HCT116 (cell line): Measurements from ENCODE around the gene RNF150.

ENCODE experiments used
- ELF1 ChIP-seq: IDR thresholded peaks from 2 replicates; pipeline ENCODE4 v1.6.1; 2012; ENCODE audit warnings: low read depth, borderline replicate concordance
- EZH2 ChIP-seq: fragments of 200-600 bp; sonication (generic); IDR thresholded peaks from 2 replicates; pipeline ENCODE4 v1.6.1; 2017; ENCODE audit warnings: antibody characterized with exemption, mixed run types
- MAX ChIP-seq: IDR thresholded peaks from 2 replicates; pipeline ENCODE4 v1.6.1; 2012
- POLR2A ChIP-seq: IDR thresholded peaks from 2 replicates; pipeline ENCODE4 v1.7.0; 2011; ENCODE audit warnings: borderline replicate concordance; ENCODE audit not compliant: insufficient read depth, insufficient read length; ENCODE audit errors: extremely low read depth
- POLR2AphosphoS5 ChIP-seq: IDR thresholded peaks from 2 replicates; pipeline ENCODE4 v1.6.1; 2011; ENCODE audit warnings: mild to moderate bottlenecking, low read depth, low read length, moderate library complexity
- RAD21 ChIP-seq: IDR thresholded peaks from 2 replicates; pipeline ENCODE4 v1.6.1; 2012; ENCODE audit warnings: low read depth, mild to moderate bottlenecking
- TF ChIP-seq, protein P1 (sequence below), 3 experiments: fragments of 200-600 bp in 1 of 3; sonication (generic) in 1 of 3; IDR thresholded peaks in 2 of 3; conservative IDR thresholded peaks in 1 of 3; 2 replicates each; pipeline ENCODE4 v1.5.1; 2012 to 2017; ENCODE audit warnings: low read depth in 2 of 3, low read length in 2 of 3, antibody characterized with exemption in 1 of 3, borderline replicate concordance in 1 of 3, control low read depth in 1 of 3, mild to moderate bottlenecking in 1 of 3, mixed read lengths in 1 of 3, mixed run types in 1 of 3, moderate library complexity in 1 of 3; ENCODE audit not compliant: insufficient read depth in 1 of 3
- TF ChIP-seq, protein P2 (sequence below): IDR thresholded peaks from 2 replicates; pipeline ENCODE4 v1.6.1; 2012
- TF ChIP-seq, protein P3 (sequence below): IDR thresholded peaks from 2 replicates; pipeline ENCODE4 v1.6.1; 2012; ENCODE audit warnings: low read depth

GRCh38 chr4:141054446-141054845 lies 78.8 kb downstream of the RNF150 start:
- TF ChIP-seq MAX (no peak), ELF1 (no peak), POLR2AphosphoS5 (no peak), RAD21 (no peak), POLR2A (no peak), EZH2 (no peak)
- TF ChIP-seq, protein P1, sequence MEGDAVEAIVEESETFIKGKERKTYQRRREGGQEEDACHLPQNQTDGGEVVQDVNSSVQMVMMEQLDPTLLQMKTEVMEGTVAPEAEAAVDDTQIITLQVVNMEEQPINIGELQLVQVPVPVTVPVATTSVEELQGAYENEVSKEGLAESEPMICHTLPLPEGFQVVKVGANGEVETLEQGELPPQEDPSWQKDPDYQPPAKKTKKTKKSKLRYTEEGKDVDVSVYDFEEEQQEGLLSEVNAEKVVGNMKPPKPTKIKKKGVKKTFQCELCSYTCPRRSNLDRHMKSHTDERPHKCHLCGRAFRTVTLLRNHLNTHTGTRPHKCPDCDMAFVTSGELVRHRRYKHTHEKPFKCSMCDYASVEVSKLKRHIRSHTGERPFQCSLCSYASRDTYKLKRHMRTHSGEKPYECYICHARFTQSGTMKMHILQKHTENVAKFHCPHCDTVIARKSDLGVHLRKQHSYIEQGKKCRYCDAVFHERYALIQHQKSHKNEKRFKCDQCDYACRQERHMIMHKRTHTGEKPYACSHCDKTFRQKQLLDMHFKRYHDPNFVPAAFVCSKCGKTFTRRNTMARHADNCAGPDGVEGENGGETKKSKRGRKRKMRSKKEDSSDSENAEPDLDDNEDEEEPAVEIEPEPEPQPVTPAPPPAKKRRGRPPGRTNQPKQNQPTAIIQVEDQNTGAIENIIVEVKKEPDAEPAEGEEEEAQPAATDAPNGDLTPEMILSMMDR (IDR thresholded peaks at IDR 0.05 in 2 of 3, conservative IDR thresholded peaks at IDR 0.05 in 1 of 3; ENCODE audit: borderline replicate concordance in 1 of 3, insufficient read depth in 1 of 3, low read depth in 2 of 3, low read length in 2 of 3) = no peak
- TF ChIP-seq, protein P2, sequence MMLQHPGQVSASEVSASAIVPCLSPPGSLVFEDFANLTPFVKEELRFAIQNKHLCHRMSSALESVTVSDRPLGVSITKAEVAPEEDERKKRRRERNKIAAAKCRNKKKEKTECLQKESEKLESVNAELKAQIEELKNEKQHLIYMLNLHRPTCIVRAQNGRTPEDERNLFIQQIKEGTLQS = no peak
- TF ChIP-seq, protein P3, sequence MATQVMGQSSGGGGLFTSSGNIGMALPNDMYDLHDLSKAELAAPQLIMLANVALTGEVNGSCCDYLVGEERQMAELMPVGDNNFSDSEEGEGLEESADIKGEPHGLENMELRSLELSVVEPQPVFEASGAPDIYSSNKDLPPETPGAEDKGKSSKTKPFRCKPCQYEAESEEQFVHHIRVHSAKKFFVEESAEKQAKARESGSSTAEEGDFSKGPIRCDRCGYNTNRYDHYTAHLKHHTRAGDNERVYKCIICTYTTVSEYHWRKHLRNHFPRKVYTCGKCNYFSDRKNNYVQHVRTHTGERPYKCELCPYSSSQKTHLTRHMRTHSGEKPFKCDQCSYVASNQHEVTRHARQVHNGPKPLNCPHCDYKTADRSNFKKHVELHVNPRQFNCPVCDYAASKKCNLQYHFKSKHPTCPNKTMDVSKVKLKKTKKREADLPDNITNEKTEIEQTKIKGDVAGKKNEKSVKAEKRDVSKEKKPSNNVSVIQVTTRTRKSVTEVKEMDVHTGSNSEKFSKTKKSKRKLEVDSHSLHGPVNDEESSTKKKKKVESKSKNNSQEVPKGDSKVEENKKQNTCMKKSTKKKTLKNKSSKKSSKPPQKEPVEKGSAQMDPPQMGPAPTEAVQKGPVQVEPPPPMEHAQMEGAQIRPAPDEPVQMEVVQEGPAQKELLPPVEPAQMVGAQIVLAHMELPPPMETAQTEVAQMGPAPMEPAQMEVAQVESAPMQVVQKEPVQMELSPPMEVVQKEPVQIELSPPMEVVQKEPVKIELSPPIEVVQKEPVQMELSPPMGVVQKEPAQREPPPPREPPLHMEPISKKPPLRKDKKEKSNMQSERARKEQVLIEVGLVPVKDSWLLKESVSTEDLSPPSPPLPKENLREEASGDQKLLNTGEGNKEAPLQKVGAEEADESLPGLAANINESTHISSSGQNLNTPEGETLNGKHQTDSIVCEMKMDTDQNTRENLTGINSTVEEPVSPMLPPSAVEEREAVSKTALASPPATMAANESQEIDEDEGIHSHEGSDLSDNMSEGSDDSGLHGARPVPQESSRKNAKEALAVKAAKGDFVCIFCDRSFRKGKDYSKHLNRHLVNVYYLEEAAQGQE = no peak
